SU-DHL-6 (cell line): ENCODE data around the gene SATB1.

Experiments
- H2AFZ ChIP-seq: fragments of 200-600 bp; sonication (generic); 2 replicates; pipeline ENCODE4 v1.6.1; 2014; ENCODE audit warnings: low read depth, mild to moderate bottlenecking, moderate library complexity, mixed read lengths, antibody characterized with exemption, low read length; ENCODE audit not compliant: severe bottlenecking
- H3F3A ChIP-seq: fragments of 200-600 bp; shearing (Covaris generic); 2 replicates; pipeline ENCODE4 v1.6.0; 2016; ENCODE audit warnings: antibody characterized with exemption, mild to moderate bottlenecking; ENCODE audit not compliant: insufficient read depth
- H3K27ac ChIP-seq: fragments of 200-600 bp; sonication (generic); 2 replicates; pipeline ENCODE4 v1.5.1; 2016; ENCODE audit warnings: low read depth, mild to moderate bottlenecking, low read length, moderate library complexity, mixed read lengths
- H3K27me3 ChIP-seq: fragments of 200-600 bp; sonication (generic), shearing (Covaris generic); 2 replicates; pipeline ENCODE4 v1.6.0; 2014; ENCODE audit warnings: mild to moderate bottlenecking, low read length
- H3K36me3 ChIP-seq: fragments of 200-600 bp; sonication (generic); 2 replicates; pipeline ENCODE4 v1.6.1; 2014; ENCODE audit warnings: mild to moderate bottlenecking, low read length, mixed read lengths
- H3K4me2 ChIP-seq: fragments of 300-600, 200-600 bp; shearing (Covaris generic), sonication (generic); 2 replicates; pipeline ENCODE4 v1.6.0; 2014; ENCODE audit warnings: low read length, low read depth, mild to moderate bottlenecking; ENCODE audit not compliant: poor library complexity, severe bottlenecking
- H3K4me3 ChIP-seq: fragments of 200-600 bp; sonication (generic); 2 replicates; pipeline ENCODE4 v1.5.1; 2014; ENCODE audit warnings: antibody characterized with exemption, low read length, mild to moderate bottlenecking, mixed read lengths; ENCODE audit not compliant: insufficient read depth, poor library complexity, severe bottlenecking
- H3K79me2 ChIP-seq: fragments of 200-600 bp; sonication (generic); 2 replicates; pipeline ENCODE4 v1.6.1; 2014; ENCODE audit warnings: mild to moderate bottlenecking, low read length, moderate library complexity; ENCODE audit not compliant: insufficient read depth
- H3K9ac ChIP-seq: fragments of 200-600 bp; sonication (generic); 2 replicates; pipeline ENCODE4 v1.7.0; 2014; ENCODE audit warnings: mild to moderate bottlenecking, low read length
- H3K9me2 ChIP-seq: fragments of 200-600 bp; sonication (generic); replicated peaks from 2 replicates; pipeline ENCODE4 v1.6.1; 2014; ENCODE audit warnings: low read length; ENCODE audit not compliant: insufficient read depth
- H3K9me3 ChIP-seq: fragments of 200-600 bp; sonication (generic); 2 replicates; pipeline ENCODE4 v1.6.1; 2014; ENCODE audit warnings: low read length, mixed read lengths; ENCODE audit not compliant: insufficient read depth
- H4K20me1 ChIP-seq: fragments of 200-600 bp; sonication (generic); 2 replicates; pipeline ENCODE4 v1.6.1; 2014; ENCODE audit warnings: low read depth, mild to moderate bottlenecking, antibody characterized with exemption, low read length, moderate library complexity, mixed read lengths
- EZH2phosphoT487 ChIP-seq: fragments of 200-600 bp; sonication (generic), shearing (Covaris generic); conservative IDR thresholded peaks from 2 replicates; pipeline ENCODE4 v1.6.1; 2018; ENCODE audit warnings: mild to moderate bottlenecking, antibody characterized with exemption, low read length, moderate library complexity, mixed read lengths
- TF ChIP-seq, protein P1 (sequence below): fragments of 200-600 bp; sonication (generic); IDR thresholded peaks from one replicate; pipeline ENCODE4 v1.5.1; 2017; ENCODE audit warnings: antibody characterized with exemption, mild to moderate bottlenecking, low read length, moderate library complexity; ENCODE audit not compliant: insufficient read depth, poor library complexity, severe bottlenecking

The SATB1 gene

DNA sequence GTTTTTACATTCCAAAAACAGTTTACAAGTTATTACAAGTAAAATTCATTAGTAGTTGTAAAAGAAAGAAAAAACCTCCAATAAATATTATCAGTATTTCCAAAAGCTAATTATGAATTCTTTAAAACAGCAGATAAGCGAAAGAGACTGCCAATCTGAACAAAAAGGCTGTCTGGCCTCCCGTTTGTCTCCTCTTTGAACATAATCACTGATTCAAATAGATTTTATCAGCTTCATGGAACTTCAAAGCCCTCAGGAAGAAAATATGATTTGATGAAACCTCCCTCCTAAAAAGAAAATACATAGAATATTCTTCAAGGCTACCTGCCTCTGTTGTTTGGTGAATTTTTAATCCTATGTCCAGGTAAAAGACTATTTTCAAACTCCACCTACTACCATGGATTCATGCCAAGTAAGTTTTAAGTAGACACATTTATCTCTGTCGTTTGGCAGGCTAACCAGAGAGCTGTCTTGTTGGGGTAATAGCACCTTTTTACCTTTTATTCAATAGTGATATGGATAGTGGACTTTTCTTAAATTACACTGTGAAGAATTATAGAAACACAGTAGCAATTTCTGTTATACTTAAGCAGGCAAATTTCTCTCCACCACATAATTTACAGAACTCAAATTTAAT is 35.0 kb downstream of the SATB1 start:
- H2AFZ ChIP-seq: no peak overlapping the region
- no peak overlapping the region for H3K9ac ChIP-seq
- H4K20me1 ChIP-seq: no peaks in the 10 kb centered on the region
- H3K27me3 ChIP-seq: no peaks in the 10 kb centered on the region
- no peaks in the 10 kb centered on the region for H3K79me2 ChIP-seq
- TF ChIP-seq, protein P1, sequence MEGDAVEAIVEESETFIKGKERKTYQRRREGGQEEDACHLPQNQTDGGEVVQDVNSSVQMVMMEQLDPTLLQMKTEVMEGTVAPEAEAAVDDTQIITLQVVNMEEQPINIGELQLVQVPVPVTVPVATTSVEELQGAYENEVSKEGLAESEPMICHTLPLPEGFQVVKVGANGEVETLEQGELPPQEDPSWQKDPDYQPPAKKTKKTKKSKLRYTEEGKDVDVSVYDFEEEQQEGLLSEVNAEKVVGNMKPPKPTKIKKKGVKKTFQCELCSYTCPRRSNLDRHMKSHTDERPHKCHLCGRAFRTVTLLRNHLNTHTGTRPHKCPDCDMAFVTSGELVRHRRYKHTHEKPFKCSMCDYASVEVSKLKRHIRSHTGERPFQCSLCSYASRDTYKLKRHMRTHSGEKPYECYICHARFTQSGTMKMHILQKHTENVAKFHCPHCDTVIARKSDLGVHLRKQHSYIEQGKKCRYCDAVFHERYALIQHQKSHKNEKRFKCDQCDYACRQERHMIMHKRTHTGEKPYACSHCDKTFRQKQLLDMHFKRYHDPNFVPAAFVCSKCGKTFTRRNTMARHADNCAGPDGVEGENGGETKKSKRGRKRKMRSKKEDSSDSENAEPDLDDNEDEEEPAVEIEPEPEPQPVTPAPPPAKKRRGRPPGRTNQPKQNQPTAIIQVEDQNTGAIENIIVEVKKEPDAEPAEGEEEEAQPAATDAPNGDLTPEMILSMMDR: no peak
- no peak for TF ChIP-seq EZH2phosphoT487
- H3F3A ChIP-seq: no peaks in the 10 kb centered on the region
- H3K27ac ChIP-seq: no peak overlapping the region
- H3K4me3 ChIP-seq: no peak overlapping the region
- no peaks in the 10 kb centered on the region for H3K9me2 ChIP-seq
- H3K9me3 ChIP-seq: no peaks in the 10 kb centered on the region
- H3K36me3 ChIP-seq: no peaks in the 10 kb centered on the region
- no peak overlapping the region for H3K4me2 ChIP-seq

DNA sequence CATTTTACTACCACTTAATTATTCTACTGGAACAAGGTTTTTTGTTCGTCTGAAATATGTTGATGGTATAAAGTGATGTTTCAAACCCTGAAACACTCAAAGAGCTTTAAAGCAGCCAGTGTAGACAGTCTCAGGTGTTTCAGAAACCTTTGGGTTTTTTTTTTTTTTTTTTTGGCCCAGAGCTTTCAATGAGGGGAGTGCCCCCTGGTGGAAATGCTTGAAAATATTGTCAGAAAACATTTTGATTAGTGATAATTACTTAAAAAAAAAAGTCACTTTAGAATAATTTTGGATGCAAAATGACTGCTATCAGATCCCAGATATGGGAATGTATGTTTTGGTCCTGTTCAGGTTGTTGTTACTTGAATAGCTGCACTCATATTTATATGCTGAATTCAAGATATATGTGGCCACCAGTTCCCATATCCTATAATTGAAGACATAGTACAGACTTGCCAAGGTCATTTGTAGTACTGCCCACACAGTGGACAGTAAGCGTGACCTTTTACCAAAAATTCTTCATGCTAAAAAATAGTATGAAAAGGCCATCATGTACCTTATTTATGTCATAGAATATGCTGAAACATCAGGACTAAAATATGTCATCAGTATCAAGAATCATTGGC is 35.9 kb downstream of the SATB1 start:
- Histone ChIP-seq H3K9me2 (no peaks in the 10 kb centered on the region), H2AFZ (no peak overlapping the region), H4K20me1 (no peaks in the 10 kb centered on the region), H3K9me3 (no peaks in the 10 kb centered on the region), H3K27ac (no peak overlapping the region), H3K4me3 (no peak overlapping the region), H3K27me3 (no peaks in the 10 kb centered on the region), H3K4me2 (no peak overlapping the region), H3K36me3 (no peaks in the 10 kb centered on the region), H3K79me2 (no peaks in the 10 kb centered on the region), H3F3A (no peaks in the 10 kb centered on the region), H3K9ac (no peak overlapping the region)
- TF ChIP-seq, protein P1: peak; percentile 69
- TF ChIP-seq EZH2phosphoT487: no peak

DNA sequence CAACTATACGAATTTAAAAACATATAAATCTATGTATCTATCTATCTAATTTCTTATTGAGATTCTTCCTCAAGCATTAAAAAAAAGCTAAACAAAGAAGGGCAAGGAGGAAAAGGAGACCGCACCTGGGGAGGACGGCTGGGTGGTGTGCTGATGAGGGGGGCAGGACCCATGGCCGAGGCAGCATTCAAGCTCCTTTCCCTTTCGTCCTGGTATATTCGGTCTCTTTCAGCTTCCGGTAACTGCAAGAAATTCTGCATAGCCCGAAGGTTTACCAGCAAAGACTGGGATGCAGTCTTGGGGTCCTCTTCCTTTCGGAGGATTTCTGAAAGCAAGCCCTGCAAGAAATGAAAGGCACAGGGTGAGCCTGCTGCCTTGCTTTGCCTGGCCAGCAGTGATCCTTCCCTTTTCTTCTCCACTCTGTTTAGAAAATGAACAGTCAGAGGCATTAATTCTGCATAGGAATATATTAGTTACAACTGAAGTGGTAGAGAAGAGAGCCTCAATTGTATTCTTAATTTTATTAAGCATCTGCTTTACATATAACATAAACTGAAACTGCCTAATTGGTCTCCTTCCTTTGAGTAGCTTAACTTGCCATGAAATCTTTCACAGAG is 38.8 kb downstream of the SATB1 start:
- no peak overlapping the region for H3K4me3 ChIP-seq
- no peaks in the 10 kb centered on the region for H3K9me2 ChIP-seq
- H3K9me3 ChIP-seq: no peaks in the 10 kb centered on the region
- no peaks in the 10 kb centered on the region for H3K79me2 ChIP-seq
- no peaks in the 10 kb centered on the region for H4K20me1 ChIP-seq
- no peak overlapping the region for H2AFZ ChIP-seq
- TF ChIP-seq EZH2phosphoT487: no peak
- H3F3A ChIP-seq: no peaks in the 10 kb centered on the region
- H3K4me2 ChIP-seq: no peak overlapping the region
- no peak overlapping the region for H3K9ac ChIP-seq
- no peak overlapping the region for H3K27ac ChIP-seq
- no peaks in the 10 kb centered on the region for H3K27me3 ChIP-seq
- no peaks in the 10 kb centered on the region for H3K36me3 ChIP-seq

DNA sequence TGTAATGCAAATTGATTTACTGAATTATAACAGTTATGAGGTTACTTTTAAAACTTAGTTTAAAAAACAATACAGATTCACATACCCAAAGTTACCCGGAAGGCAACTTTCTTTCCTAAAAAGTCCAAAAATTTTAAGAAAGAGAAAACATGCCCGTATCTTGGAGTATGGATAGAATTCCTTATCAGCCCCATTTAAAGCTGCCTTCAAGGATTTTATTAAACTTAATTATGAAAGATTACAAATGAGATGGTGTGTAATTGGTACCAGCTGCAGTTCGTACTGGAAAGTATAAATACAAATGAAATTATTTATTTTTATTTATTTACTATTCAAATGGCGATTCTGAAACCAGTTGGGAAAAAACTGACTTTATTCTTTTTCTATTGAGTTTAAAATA is 39.4 kb downstream of the SATB1 start:
- Histone ChIP-seq H3K9ac (no peak overlapping the region), H3K27ac (no peak overlapping the region), H3K9me3 (no peaks in the 10 kb centered on the region), H4K20me1 (no peaks in the 10 kb centered on the region), H2AFZ (no peak overlapping the region), H3K4me3 (no peak overlapping the region), H3K4me2 (no peak overlapping the region), H3K27me3 (no peaks in the 10 kb centered on the region), H3K79me2 (no peaks in the 10 kb centered on the region), H3F3A (no peaks in the 10 kb centered on the region), H3K36me3 (no peaks in the 10 kb centered on the region), H3K9me2 (no peaks in the 10 kb centered on the region)
- TF ChIP-seq, protein P1: no peak
- no peak for TF ChIP-seq EZH2phosphoT487
